NCI-H128 (cell line): ENCODE data around the gene NCKAP5.

Experiments
- DNase-seq: peaks from one replicate; lab custom pipeline; 2025; ENCODE audit not compliant: unreplicated experiment; lab: John Stamatoyannopoulos, UW

Gene NCKAP5

DNA sequence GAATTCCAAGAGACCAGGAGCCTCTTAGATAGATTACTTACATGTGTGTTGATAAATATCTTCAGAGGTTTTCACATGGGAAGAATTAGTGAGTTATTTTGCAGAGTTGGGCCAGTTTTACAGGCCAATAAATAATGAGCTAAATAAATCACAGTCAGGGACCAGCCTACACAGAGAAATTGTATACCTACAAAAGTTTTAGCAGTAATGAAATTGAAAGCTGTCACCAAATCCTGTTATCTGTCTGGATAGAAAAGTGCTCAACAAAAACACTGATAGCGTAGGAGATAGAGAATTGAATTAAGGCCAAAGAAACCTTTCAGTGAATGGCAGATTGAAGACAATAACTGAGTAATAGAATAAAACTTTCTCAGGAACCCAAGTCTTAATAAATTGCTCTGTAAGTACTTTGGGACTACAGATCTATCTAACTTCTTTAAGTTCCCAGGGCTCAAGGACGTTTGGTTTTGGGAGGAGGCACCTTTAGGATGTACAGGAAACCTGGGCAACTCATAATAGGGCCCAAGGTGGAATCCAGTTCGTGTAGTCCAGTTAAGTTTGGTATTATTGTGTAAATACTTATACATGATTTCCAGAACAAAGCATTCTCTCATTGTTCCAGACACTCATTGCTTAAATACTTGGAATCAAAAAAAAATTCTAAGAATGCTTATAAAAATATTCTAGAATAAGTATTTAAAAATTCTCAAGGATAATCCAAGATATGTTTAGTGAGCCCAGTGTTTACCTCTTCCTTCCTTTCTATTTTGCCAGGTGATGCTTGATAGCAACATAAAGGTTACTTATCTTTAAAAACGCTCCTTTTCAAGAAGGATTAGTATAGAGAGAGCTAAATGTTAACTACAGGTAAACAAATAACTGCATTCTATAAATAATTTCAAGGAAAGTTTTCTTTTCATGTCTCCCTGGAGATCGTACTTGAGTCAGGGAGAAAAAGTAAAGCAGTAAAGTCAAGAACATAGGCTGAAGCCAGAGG is 134.5 kb downstream of the NCKAP5 start:
- no peak for DNase-seq

DNA sequence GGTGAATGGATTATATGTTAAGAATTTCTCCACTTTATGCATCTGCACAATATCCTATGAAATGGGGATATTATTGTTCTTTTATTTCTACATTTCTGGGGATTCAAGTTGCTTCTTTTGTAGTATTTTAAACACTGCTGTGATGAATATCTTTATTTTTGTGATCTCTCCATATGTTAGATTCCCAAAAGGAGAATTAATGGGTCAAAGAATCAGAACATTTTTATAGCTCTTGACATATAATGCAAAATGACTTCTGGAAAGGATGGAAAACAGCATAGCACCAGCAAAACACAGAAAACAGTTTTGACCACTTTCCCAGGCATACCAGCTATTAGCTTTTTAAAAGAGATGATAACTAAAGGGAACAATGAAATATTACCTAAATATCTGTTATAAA is 135.5 kb downstream of the NCKAP5 start:
- no peak for DNase-seq

- no peak for DNase-seq
These were observed 137.0 kb downstream of the NCKAP5 start for GRCh38 chr2:133431289-133431688.

GRCh38 chr2:133426791-133427190 is 141.5 kb downstream of the NCKAP5 start:
- no peak for DNase-seq

- DNase-seq, result no peak
These were observed 142.7 kb downstream of the NCKAP5 start for GRCh38 chr2:133425612-133426011.

GRCh38 chr2:133424876-133425275 is 143.4 kb downstream of the NCKAP5 start:
- no peak for DNase-seq

DNA sequence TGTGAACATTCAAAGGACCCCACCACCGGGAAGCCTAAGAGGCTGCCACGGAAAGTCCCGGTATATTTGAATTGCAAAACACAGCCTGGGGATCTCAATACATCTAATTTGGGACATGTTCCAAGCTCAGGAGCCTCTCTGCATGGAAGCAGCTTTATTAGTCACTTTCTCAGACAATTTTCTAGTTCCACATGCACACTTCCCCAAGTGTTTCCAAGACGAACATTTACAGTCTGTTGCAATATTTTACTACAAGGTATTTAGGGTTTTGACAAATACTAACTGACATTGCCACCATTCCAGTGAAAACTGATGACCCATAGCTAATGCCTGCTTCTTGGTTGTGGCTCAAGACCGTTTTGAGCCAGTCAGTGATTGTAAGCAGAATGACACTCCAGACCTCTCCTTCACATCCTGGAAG is 145.3 kb downstream of the NCKAP5 start:
- no peak for DNase-seq

GRCh38 chr2:133421516-133422324 is 146.5 kb downstream of the NCKAP5 start:
- no peak for DNase-seq

DNA sequence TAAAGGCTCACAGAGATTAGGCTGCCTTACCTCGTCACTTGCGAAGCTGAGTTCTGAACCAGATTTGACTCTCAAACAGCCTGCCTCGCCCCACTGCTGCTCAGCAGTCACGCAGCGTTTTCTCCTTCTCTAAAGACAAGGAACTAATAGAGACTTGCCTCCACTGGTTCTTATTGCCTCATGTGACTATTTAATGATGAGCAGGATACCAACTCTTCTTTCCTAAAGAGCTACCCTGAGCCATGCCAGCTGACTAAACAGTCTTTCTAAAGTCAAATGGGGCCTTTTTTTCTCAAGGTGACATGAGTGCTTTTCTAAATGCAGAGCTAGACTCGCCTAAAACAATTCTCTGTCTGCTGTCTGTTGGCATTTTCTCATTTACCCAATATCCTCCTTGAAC is 147.5 kb downstream of the NCKAP5 start:
- DNase-seq, result no peak

DNA sequence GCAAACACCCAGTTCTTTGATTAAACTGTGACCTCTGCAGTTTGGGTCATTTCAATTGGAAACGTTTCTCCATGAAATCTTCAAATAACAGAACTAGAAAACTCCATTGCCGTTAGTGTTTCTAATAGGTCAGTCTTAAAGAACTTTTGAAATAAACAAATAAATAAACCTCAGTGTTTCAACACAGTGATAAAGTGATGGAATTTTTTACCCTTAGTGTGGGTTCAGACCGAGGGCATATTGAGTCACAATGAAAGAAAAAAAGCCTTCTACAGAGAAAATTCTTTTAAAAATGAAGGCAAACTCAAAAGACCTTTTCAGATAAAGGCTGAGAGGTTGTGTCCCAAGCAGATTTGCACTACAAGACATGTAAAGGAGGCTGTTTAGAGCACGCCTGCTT is 149.6 kb downstream of the NCKAP5 start:
- no peak for DNase-seq

DNA sequence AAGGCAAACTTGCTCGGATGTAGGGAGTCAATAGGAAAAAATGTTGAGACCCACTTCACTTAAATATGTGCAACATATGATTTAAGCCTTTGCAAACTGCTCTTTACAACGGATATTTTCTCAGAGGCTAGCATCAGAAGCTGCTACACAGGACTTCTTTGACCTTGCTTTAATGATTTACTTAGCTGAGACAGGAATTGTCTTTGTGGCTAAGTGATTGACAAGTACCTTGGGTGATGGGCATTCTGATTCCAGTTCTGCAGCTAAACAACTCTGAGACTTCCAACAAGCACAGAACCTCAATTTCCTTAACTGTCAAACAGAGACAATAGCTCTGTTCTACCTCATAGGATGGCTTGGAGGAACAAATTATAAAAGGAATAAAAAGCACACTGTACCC is 150.2 kb downstream of the NCKAP5 start:
- DNase-seq, result no peak

- DNase-seq, result no peak
These were observed 150.8 kb downstream of the NCKAP5 start for GRCh38 chr2:133417415-133417814.

DNA sequence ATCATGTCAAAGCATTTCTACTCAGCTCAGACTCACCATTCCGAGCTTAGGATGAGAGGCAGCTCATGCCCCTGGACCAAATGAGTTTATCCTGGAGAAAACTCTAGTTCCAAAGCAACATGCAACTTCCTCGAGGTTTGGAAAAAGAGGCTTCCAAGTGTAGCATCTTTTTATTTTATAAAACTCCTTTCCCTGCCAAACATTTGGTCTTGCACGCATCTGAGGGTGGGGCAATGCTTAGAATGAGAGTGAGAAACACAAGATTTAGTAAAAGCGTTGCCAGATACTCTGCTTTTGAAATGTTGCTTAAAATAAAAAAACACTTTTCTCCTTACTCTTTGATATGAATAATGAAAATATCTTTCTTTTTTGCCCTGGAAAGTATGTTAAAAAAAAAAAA is 151.5 kb downstream of the NCKAP5 start:
- DNase-seq, result no peak

GRCh38 chr2:133416146-133416545 is 152.1 kb downstream of the NCKAP5 start:
- no peak for DNase-seq

GRCh38 chr2:133415210-133415876 is 152.9 kb downstream of the NCKAP5 start:
- no peak for DNase-seq

DNA sequence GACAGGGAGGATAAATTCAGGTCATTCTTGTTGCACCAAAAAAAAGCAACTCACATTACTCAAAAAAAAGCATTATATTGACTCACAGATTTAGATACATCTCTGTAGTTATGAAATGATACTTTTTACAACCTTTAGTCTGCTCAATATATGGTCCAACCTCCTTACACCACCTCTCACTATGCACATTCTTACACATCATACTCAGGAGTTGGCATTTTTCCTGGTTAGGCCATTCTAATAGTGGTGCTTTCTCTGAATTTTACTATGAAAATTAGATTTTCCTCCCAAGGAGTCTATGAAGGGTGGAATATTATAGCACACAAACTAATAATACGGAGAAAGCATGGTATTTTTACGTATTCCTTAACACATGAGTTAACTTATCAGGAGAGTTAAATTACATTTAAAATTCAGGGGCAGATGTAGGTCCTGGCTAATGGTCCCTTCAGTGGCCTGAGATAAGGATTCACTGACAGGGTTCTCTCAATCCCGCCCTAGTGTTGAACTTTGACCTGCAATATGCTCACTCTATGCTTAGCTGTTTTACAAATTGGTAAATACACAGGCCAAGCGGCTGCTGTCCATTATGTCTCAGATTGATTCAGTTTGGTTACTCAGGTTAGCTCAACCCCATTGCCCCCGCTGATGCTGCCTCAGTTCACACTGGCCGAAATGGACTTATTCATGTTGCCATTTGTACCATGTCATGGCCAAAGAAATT is 153.6 kb downstream of the NCKAP5 start:
- no peak for DNase-seq

DNA sequence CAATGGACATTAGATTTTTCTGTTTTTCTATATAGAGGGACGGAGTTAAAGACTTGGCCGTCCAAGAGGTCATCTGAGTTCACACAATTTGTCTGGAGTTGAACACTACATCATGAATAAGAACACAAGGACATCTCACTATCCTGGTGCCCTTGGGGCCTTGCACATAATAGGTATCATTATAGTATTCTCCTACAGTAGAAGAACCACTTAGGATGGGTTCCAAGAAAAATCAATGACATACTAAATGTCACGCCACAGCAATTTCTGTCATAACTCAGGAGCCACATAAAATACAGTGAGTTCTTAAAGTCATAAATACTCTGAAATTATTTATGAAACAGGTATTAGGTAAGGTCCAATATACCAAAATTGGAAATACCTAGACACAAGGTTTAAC is 154.4 kb downstream of the NCKAP5 start:
- DNase-seq, result no peak

DNA sequence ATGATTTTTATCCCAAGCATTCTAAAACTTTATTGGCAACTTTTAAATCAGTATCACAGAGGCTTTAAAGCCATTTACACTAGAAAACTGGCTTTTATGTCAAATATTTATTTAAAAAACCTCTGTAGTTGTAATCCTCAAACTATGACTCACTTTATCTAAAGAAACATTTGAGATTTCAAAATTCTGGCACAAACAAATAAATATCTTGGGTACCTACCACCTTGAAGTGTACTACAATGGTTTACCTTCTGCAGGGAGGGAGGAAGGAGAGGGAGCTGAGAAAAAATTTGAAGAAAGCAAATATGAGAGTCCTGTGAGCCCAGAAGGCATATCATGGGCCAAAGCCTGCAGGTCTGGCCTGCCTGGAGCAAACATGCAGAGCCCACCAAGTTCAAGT is 155.6 kb downstream of the NCKAP5 start:
- no peak for DNase-seq

GRCh38 chr2:133411857-133412256 is 156.4 kb downstream of the NCKAP5 start:
- DNase-seq, result no peak

- DNase-seq, result no peak
These were observed 157.2 kb downstream of the NCKAP5 start for GRCh38 chr2:133411101-133411500.
